Measurements from ENCODE around the gene WDR81.
"Not testable (repeated sequence)": the region's sequence is repeated elsewhere in the genome, so short reads cannot be mapped to it uniquely, and the experiment has no call there.

The WDR81 gene

GRCh38 chr17:1724351-1724868 is at the start of gene WDR81:
TSS of gene WDR81 (plus strand) at chr17:1724704. CDS start at chr17:1724960, 256 bp downstream.
- peak; percentile 81 to 82 for DNase-seq (ENCODE audit: low read depth in 2 of 2)

- no peak for DNase-seq (ENCODE audit: low read depth in 2 of 2)
Measured at GRCh38 chr17:1676401-1676800, 48.1 kb upstream of the WDR81 start.

GRCh38 chr17:1683459-1683858 is 41.0 kb upstream of the WDR81 start:
- no peak for DNase-seq (ENCODE audit: low read depth in 2 of 2)

DNA sequence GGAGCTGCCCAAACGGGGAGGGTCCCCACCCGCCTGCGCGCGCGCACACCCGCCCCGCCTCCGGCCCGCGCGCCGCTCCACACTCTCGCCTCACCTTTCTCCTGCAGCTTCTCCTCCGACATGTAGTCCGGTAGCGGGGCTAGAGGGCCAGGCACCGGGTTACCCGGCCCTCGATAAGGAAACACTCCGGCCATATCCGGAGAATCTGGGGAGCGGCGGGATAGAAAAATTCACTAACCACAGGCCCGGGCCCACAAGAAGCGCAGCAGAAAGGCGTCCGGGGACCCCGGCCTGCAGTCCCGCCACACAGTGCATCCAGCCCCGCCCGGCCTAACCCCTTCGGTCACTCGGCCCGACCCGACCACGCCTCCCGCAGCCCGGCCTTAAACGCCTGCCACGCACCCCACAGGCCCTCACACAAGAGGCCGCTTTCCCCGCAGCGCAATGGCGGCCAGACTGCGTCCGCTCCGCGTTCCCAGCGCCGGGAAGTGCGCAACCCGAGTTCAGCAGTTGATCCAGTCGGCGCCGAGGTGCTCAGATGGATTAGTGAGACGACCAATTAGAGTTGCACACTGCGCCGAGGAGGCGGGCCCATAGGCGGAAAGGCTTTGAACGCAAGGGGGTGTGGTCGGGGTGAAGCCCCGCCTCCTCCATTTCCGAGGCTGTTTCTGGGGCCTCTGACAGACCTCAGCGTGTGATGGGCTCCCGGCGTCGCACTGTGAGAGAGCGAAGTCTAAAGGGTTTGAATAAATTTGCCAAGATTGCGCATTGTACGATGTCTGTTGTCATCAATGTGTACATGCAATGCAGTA is 39.9 kb upstream of the WDR81 start, which contains the start of gene PRPF8:
TSS of gene PRPF8 (minus strand) at position 490 of the 812 bp plus-strand sequence. CDS start at position 194, 296 bp downstream.
- DNase-seq (ENCODE audit: low read depth in 2 of 2): peak; percentile 97

GRCh38 chr17:1686086-1686485 is 38.4 kb upstream of the WDR81 start:
- DNase-seq (ENCODE audit: low read depth in 2 of 2): no peak

GRCh38 chr17:1688405-1688804 is 36.1 kb upstream of the WDR81 start:
- not testable (repeated sequence) for DNase-seq (ENCODE audit: low read depth in 2 of 2)

DNA sequence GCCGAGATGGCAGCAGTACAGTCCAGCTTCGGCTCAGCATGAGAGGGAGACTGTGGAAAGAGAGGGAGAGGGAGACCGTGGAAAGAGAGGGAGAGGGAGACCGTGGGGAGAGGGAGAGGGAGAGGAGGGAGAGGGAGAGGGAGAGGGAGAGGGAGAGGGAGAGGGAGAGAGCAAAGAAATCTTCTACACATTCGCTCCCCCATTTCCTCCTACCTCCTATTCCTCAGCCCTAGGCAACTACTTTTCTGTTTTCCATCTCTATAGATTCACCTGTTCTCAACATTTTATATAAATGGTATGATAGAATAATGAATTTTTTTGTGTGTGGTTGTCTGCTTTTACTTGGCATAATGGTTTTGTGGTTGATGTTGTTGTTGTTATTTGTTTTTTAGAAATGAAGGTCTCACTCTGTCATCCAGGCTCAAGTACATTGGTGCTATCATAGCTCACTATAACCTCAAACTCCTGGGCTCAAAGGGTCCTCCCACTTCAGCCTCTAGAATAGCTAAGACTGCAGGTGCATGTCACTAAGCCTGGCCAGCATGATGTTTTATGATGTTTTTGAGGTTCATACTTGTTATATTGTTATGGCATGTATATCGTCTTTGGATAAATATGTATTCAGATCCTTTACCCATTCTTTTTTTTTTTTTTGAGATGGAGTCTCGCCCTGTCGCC is 33.8 kb upstream of the WDR81 start:
- DNase-seq (ENCODE audit: low read depth in 2 of 2): no peak

DNA sequence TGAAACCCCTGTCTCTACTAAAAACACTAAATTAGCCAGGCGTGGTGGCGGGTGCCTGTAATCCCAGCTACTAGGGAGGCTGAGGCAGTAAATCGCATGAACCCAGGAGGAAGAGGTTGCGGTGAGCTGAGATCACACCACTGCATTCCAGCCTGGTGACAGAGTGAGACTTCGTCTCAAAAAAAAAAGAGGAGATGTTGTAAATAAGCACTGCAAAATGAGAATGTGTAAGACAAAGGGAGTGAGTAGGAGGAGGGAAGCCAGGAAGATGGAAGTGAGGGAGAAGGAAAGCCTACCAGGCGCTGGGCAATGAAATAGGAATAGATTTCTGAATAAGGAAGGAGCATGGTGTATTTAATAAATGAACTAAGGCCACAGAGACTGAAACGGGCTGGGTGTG is 31.2 kb upstream of the WDR81 start:
- no peak for DNase-seq (ENCODE audit: low read depth in 2 of 2)

- DNase-seq (ENCODE audit: low read depth in 2 of 2): no peak
Measured at GRCh38 chr17:1695365-1695764, 29.1 kb upstream of the WDR81 start.

DNA sequence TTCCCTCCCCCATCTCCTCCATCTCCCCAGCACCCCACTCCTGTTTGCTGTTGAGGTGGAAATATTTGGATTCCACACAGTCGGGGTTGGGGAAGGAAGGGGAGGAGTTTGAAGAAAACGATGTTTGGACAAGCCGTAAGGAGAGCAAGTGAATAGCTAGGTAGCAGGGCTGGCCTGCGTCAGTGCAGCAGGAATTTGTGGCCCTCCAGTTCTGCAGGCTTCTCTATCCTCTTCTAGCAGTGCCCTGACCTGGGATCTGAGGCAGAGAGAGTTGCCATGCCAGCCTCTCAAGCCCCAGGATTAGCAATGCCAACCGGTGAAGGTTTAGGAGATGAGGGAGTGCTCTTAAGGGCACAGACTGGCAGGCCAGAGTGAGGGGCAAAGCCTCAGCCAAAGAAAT is 26.8 kb upstream of the WDR81 start:
- DNase-seq (ENCODE audit: low read depth in 2 of 2): no peak

GRCh38 chr17:1699891-1700290 is 24.6 kb upstream of the WDR81 start:
- not testable (repeated sequence) for DNase-seq (ENCODE audit: low read depth in 2 of 2)

DNA sequence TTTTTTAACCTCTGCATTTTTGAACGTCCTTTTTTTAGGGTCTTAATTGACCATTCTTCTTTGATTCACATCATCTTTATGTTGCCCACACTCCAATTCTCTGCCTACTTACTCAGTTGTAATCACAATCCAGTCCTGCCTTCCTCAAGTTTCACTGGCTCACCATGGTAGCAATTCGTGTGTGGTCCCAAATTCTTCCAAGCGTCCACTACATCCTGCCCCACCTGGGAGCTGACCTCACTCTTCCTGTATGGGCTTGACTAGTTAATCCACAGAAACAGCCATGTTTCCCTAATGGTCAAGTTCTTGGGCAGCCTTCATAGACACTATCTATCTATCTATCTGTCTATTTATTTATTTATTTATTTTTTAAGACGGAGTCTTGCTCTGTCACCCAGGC is 21.4 kb upstream of the WDR81 start:
- no peak for DNase-seq (ENCODE audit: low read depth in 2 of 2)

- no peak for DNase-seq (ENCODE audit: low read depth in 2 of 2)
Measured at GRCh38 chr17:1705004-1705403, 19.5 kb upstream of the WDR81 start.

DNA sequence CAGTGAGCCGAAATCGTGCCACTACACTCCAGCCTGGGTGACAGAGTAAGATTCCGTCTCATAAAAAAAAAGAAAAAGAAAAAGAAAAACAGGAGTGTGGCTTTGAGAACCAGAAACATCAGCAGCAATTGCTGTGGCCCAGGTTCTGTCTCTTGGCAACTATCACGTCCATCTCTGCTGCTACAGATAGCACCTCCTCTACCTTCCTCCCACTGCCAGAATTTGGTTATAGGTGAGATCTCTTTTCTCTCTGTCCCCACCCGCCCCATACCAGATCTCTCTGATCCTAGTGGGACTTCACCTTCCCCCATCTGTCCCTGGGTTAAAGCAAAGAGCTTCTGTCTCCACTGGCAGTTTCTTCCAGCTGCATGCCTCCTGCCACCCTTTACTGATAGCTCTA is 17.4 kb upstream of the WDR81 start:
- DNase-seq (ENCODE audit: low read depth in 2 of 2): no peak

- not testable (repeated sequence) for DNase-seq (ENCODE audit: low read depth in 2 of 2)
Measured at GRCh38 chr17:1708791-1709346, 15.6 kb upstream of the WDR81 start.

DNA sequence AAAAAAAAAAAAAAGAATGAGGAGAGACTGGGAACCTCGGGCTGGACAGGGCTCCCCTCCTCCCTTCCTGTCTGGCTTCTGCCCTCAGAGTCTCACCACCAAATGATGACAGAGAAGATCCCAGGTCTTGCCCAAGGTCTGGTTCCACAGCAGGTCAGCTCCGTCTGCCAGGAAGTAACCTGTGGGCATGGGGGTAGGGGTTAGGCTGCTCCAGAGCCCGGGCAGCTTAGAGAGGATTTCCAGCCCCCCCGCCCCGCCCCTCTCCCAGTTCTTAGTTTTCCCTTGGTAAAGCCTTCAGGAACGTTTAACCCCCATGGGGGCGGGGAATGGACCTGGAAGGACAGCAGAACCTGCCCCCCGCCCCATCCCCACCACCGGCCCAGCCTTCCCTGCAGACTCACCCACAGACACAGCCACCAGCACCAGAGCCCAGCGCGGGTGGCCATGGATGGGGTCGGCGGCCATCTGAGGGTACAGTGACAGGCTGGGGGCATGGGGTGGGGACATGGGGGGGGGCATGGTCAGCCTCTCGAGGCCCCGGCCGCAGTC is 15.0 kb upstream of the WDR81 start:
- DNase-seq (ENCODE audit: low read depth in 2 of 2): no peak

DNA sequence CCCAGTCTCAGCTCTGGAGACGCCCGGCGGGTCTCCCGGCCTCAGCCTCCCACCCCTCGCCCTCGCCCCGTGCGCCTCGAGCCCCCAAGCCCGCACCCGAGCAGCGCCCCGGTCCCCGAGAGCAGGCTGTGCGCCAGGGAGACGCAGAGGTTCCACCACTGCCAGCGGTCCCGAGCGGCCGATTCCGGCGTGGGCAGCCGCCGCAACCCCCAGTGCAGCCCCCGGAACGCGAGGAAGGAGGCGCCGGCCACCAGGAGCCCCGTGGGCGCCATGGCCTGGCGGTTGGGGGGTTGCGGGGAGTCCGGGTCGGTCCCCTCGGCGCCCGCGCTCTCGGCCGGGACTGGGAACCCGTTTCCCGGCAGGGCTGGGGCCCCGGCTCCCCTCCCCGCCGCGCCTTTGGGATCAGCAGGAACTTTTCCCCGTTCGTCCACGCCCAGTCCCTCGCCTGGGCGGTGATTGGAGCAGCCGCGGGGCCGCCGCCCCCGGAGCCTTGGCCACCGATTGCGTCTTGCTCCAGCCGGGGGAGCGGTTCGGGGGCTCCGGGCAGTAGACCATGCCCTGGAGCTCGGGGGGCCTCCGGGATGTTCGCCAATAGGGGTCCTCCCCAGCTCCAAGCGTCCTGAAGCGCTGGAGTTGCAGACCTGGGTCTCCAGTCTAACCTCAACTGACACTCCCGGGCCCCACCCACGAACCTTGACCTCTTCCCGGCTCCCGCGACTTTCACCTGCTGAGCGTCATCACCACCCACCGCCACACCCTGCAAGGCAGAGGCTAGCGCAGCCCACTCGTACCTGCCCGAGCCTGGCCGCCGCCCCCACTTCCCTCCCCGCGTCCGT is 14.3 kb upstream of the WDR81 start, which contains the start of gene TLCD2:
TSS of gene TLCD2 (minus strand) at position 407 of the 836 bp plus-strand sequence. CDS start at position 272, 135 bp downstream.
- DNase-seq (ENCODE audit: low read depth in 2 of 2): no peak

DNA sequence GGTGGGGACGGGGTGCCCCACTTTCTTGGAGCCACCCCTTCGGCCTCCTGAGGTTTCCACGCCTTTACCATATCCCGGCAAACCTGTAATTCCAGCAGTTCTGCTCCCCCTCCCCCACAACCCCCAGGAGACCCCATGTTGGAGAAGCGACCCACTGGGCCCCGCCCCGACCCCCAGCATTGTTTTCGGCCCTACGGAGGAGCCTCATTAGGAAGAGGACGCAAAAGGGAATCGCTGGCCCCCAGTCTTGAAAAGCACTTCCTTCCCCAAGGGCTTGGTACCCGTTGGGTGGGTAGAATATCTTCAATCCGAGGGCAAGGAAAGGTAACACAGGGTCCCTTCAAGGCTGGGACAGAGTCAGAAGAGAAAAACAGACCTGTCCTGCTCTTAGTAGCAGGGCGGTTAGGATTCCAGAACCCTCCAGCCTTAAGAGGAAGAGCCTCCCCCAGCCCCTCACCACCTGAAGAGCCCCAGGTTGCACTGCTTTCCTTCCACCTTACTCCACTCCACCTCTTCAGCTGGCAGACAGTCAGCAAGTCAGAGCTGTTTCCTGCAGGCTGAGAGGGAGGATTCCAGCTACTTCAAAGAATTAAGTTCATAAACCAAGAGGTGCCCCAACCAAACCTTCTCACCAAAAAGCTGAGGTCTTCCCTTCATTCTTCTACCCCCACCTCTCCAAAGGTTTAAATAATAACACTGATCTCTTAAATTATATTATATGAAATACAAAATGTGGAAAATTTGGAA is 13.5 kb upstream of the WDR81 start:
- DNase-seq (ENCODE audit: low read depth in 2 of 2): no peak

- DNase-seq (ENCODE audit: low read depth in 2 of 2): no peak
Measured at GRCh38 chr17:1711804-1712203, 12.7 kb upstream of the WDR81 start.

DNA sequence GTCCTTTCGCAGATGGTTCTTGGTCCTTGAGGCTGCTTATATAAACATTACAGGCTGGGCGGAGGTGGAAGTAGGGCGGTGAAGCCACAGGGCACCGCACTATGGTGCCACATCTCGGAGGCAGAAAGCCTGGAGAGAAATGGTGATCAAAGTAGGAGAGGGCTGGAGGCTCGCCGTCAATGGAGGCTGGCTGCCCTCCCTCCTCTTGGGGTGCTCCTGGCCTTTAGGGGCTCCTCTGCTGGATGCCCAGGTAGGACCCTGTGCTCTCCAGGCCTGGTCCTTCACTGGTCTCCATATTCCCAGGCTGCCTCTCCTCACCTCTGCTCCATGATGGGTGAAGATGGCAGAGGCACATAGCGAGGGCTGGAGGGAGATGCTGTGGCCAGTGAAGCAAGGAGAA is 12.2 kb upstream of the WDR81 start:
- DNase-seq (ENCODE audit: low read depth in 2 of 2): no peak

Measured in stimulated activated CD4-positive, alpha-beta T cell treated with anti-CD3 and anti-CD28 coated beads, Interleukin-15, amount 100 ng/mL, for 48 hours (primary cell).